HG03095 (cell line): ENCODE results near the gene PEAK1.
"Not testable (repeated sequence)": the region's sequence is repeated elsewhere in the genome, so short reads cannot be mapped to it uniquely, and the experiment has no call there.

Experiments used
- ATAC-seq: cut with Tn5 transposase; IDR thresholded peaks from one replicate; pipeline ENCODE4 v1.9.1; 2021; ENCODE audit warnings: moderate library complexity; ENCODE audit not compliant: unreplicated experiment

PEAK1 gene

DNA sequence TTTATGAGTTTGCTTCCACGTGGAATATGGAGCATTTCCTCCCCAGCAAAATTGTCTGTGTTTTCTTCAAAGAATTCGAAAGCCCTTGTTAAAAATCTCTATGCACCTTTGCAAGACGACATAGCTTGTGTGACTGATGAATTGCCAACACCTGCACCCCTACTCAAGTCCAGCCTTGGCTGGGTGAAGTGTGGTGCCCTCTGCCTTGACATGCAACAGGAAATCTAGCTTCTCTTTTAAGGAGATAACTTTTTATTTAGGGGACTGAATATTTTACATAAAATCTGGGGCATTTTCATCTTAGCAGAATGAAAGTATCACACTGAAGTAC lies 1.4 kb upstream of the PEAK1 start:
- no peak for ATAC-seq

DNA sequence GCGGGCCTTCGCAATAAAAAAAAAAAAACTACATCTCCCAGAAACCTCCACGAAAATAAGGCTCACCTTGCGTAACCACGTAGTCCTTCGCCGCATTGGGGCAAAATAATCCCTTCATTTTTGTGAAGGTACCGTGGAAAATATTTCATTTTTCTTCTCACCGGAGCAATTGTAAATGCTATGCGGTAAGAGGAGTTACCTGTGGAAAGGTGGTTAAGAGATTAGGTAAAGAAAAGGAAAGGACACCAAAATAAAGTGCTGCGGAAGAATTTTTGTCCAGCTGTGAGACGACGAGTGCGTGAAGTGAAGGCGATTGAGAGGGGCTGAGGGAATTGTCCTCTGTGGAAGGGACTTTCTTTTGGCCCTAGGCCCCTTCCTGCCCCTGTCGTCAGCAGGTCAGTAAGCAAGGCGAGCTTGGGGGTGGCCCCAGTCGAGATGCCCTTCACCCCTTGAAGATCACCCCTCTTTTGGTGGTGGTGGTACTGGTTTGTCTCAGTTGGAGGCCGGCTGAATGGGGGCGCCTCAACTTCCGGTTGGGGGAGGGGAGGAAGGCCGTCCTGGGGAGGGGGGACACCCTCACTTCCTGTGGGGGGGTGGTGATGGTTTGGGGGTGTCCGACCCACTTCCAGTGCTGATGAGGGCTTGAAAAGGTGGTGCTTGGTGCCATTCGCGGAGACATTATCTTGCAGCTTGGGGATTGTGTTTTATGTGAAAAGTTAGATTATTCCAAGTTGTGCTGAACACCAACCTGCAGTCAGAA lies 886 bp upstream of the PEAK1 start, which contains the start of gene HMG20A:
TSS of gene HMG20A (plus strand) at position 279 of the 760 bp plus-strand sequence. CDS start 37,520 bp downstream, outside the sequence.
- peak; percentile 38 for ATAC-seq

DNA sequence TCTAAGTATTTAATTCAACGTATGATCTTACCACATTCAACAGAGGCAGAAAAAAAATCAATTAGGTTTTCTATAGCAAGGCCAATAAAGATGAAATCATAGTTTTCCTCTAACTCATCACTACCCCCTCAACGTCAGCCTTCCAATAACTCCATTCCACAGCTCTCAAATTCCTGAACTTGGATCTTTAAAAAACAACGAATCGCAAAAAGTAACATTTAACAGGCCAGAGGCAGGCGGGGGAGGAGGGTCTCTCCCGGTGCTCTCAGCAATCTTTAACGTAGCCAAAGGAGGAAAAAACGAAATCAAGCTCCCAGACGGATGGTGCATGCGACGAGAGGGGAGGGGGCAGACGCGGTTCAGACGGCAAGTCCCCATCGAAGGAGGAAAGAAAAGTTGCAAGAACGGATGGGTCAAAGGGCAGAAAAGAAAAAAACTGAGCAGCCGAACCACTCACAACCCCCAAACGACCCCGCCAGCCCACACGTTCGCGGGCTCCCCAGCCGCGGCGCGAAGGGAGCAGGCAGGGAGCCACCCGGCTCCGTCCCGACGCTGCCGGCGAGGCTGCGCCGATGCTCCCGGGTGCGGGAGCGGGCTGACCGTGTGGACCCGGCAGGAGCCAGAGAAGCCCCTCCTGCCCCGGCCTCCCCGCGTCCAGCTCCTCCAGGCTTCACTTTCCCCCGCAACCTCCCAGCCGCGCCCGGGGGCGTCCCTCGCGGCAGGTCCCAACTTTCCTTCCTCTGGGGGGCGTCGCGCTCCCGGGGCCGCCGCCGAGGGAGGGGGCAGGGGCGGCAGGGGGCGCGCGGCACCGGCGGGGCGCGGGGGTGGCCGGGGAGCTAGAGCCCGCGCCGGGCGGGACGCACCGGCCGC lies 703 bp downstream of the PEAK1 start:
- no peak for ATAC-seq

DNA sequence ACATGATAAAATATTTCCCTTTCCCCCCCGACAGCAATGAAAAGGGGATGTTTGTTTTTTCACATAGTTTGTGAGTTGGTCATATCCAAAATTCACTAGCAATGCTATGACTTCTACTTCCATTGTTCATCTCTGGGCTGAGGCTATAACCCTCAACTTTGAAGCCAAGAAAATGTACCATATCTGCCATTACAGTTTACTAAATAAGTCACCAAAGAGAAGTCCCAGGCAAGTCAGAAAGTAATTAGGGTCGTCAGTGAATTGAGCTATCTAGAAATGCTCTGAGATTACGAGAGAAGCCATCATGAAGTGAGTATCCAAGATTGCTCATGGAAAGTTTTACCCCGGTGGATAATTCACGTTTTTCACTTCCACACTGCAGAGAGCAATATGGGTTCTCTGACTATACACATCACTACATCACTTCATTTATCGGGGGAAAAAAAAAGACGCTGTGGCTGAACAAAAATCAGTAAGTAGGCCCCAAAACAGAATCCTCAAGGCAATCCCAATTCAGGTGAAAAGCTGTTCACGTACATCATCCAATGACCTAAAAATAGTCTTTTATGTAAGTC lies 1.4 kb downstream of the PEAK1 start:
- ATAC-seq: no peak

DNA sequence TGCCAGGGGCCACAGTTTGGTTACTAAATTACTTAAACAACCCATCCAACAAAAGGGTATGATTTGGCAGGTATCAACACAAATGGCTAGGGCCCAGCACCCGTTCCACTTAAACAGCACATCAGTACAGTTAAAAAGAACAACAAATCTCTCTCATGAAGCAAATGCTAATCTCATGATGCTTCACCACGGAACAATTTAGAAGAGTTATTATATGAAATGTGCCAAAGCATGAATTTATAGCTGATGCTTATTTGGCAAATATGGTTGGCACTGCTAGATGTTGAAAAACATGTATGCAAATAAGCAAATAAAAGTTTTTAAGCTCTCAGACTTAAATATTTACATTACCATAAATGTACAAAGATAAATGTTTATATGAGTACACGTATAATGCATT lies 2.3 kb downstream of the PEAK1 start:
- ATAC-seq: no peak

DNA sequence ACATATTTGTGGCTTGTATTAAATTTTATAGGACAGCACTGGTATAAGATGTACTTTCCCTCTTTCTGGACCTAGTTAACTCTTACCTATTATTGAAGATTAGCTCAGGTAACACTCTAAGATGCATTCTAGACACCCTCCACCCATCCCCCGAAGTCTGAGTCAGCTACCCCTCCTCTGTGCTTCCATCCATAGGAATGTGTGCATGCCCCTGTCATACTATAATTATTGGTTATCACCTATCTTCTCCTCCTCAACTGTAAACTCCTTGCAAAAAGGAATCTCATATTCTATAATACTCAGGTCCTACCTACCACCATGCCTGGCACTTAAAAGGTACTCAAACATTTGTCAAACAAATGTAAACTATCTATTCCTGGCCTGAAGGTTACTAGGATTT lies 3.0 kb downstream of the PEAK1 start:
- no peak for ATAC-seq

DNA sequence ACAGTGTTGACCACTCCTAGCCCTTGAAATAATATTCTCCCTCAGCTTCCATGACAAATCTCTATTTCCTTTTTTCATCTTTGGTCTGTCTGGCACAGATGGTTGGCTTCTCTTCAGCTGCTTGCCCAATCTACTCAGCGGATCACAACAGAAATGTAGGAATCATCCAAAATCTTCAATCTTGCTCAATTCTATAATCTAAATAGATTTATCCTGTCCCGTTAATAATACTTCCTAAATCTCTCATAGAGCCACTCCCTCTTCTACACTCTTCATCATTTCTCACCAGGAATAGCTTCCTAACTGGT lies 3.8 kb downstream of the PEAK1 start:
- ATAC-seq: no peak

DNA sequence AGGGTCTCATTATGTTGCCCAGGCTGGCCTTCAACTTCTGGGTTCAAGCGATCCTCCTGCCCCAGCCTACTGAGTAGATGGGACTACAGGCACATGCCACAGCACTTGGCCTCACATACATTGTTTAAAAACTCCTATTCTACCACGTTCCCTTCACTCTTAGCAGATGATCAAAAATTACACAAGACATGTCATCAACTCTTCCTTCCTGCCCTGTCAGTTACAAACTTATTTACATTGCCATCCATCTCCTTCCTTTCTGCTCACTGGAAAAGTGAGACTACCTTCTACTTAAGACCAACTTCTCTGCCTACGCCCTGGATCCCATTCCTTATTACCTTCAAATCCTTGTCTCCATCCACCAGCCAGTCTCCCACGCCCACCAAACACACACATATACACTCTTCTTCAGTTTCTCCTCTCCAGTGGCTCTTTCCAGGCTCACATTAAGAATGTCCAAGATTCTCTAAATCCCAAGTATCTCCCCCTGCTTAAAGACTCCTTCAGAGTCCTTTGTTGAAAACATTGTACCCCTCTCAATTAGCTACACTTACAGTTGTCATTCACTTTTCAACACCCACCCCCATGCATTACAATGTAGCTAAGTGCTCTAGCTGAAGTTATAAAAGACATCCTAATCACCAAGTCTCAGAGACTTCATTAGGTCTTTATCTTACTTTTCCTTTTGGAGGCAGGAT lies 4.3 kb downstream of the PEAK1 start:
- ATAC-seq: no peak

DNA sequence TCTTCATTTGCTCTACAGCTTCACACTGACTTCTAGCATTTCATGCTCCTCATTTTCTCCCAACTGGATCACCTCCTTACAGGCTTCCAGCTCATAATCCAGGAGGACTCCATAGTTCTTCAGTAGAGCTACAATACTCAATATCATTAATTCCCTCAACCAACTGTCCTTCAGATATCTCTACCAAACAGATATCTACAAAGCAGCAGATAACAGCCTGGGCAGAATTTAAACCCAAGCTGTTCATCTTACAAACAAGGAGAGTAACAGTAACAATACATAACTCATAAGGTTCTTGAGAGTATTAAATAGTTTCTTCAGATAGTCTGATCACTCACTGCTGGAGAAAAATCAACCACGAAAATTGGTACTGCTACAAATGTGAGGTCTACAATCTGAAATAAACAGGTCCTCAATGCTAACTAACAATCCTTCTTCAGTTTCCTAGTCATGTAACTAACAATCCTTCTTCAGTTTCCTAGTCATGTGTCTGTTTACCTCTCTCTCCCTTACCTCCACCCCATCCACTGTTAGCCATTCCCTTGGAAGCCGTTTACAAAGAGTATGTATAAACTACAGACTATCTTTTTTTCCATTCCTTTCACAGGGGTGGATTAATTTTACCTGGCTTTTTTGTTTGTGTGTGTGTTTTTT lies 5.0 kb downstream of the PEAK1 start:
- no peak for ATAC-seq

DNA sequence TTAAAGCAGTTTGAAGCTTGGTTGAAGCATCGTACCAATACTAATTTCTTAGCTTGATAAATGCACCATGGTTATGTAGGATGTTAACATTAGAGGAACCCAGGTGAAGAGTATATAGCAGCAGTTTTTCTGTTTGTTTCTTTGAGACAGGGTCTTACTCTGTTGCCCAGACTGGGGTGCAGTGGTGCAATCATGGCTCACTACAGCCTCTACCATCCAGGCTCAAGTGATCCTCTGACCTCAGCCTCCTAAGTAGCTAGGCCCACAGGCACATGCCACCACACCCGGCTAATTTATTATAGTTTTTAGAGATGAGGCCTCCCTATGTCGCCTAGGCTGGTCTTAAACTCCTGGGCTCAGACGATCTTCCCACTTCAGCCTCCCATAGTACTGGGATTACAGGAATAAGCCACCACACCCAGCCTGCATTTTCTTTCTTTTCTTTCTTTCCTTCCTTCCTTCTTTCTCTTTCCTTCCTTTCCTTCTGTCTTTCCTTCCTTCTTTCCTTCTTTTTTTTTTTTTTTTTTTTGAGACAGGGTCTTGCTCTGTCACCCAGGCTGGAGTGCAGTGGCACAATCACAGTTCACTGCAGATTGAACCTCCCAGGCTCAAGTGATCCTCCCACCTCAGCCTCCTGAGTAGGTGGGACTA lies 6.1 kb downstream of the PEAK1 start:
- no peak for ATAC-seq

DNA sequence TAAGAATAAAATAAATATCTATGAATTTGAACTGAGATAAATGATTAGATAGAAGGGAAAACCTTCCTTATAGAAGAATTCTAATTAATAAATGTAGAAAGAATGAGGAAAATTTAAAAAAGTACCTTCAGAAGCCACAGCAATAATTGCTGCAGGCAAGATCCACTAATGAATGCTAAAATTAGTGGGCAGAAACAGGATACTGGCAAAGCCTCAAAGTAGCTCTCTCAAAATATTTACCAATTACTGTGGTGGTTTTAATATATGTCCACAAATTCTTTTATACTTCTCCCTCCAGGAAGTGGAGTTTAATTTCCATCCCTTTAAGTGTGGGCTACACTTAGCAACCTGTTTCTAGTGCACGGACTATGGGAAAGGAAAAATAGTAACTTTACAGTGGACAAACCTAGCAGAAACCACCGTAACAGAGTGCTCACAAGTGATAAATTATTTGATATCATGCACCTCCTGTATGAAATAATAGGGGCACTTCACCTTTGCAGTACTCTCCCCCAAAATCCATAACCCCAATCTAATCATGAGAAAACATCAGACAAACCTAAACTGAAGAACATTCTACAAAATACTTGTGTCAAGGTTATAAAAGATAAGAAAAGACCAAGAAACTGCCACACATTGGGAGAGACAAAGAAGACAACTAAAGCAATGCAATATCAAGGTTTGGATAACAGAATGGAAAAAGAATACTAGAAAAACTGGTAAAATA lies 6.8 kb downstream of the PEAK1 start:
- ATAC-seq: no peak

DNA sequence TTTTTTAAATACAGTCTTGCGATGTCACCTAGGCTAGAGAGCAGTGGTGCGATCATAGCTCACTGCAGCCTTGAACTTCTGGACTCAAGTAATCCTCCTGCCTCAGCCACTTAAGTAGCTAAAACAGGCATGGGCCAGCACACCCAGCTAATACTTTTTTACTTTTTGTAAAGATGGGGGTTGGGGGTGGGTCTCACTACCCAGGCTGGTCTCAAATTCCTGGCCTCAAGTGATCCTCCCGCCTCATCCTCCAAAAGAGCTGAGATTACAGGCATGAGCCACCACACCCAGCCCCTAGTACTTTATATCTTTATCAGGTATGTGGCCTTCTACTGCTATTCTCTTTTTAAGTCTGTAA lies 8.3 kb downstream of the PEAK1 start:
- no peak for ATAC-seq

DNA sequence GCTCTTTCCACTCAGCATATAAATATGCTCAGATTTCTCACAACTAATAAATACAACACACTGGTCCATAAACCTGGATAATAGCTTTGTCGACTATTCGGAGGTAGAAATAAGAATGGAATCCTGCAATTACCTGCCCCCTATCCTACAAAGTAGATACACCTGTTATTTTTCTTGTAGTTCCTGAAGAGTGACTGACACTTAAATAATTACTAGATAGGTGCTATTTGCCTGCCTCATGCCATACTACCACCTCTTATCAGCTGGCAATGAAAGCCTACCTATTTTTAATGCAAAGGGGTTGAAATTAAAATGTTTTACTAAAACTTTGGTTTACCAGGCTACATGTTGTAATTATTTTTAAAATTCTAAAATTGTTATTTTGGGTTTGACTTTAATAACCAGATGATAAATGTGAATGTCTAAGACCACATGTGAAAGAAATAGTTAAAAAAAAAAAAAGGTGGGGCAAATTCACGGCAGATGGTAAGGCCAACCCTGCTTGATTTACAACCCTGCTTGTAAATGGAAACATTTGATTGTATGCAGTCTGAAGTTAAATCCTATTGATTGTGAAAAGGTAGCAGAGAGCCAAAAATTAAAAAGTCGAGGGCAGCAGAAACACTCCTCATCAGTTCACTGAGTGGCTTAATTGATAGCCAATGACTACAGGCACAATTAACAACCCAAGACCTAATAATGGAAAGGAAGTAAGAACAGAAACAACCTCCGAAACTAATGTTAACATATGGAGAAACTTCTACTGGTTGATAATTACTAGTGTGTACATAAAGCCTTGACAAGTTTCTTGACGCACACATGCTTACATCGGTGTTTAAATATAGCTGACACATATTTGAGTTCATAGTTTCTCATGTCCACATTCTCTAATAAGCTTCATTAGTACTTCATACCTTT lies 8.9 kb downstream of the PEAK1 start:
- ATAC-seq: no peak

DNA sequence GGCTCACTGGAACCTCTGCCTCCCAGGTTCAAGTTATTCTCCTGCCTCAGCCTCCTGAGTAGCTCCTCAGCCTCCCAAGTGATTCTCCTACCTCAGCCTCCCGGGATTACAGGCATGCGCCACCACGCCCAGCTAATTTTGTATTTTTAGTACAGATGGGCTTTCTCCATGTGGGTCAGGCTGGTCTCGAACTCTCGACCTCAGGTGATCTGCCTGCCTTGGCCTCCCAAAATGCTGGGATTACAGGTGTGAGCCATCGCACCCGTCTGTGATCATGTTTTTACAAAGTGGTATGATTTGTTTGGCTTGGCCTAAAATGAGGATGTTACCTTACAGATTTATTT lies 9.8 kb downstream of the PEAK1 start:
- ATAC-seq: not testable (repeated sequence)

DNA sequence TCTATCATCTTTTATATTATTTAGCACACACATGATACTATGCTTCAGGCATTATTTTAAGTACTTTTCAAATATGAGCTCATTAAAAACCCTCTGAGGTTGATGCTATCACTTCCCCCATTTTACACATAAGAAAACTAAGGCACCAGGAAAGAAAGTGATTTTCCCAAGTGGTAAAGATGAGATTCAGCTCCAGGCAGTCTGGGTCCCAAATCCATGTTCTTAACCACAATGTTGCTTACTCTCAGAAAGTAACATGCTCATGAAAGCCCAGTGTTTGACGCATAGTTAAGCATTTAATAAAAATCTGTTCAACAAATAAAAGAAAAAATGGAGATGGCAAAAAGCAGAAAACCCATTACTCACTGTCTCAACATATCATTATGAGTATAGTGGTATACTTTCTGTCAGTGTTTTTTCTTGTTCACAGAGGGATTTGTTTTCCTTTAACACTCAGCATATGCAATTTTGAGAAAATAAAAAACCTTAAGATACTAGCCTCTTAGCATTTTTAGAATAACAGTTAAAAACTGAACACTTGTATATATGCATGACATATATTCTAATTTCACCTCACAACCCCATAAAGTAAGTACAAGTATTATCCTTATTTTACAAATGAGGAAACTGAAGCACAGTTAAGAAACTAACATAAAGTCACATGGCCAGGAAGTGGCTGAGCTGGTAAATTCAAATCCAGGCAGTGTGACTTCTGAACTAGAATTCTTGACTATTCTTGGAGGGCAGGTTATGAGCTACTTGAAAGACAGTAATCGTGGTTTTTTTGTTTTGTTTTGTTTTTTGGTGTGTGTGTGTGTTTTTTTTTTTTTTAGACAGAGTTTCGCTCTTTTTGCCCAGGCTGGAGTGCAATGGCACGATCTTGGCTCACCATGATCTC lies 10.4 kb downstream of the PEAK1 start:
- peak; percentile 63 for ATAC-seq

DNA sequence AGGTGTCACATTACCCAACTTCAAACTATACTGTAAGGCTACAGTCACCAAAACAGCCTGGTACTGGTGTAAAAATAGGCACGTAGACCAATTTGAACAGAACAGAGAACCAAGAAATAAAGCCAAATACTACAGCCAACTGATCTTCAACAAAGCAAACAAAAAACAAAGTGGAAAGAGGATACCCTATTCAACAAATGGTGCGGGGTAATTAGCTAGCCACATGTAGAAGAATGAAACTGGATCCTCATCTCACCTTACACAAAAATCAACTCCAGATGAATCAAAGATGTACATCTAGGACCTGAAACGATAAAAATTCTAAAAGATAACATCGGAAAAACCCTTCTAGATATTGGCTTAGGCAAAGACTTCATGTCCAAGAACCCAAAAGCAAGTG lies 13.1 kb downstream of the PEAK1 start:
- no peak for ATAC-seq

DNA sequence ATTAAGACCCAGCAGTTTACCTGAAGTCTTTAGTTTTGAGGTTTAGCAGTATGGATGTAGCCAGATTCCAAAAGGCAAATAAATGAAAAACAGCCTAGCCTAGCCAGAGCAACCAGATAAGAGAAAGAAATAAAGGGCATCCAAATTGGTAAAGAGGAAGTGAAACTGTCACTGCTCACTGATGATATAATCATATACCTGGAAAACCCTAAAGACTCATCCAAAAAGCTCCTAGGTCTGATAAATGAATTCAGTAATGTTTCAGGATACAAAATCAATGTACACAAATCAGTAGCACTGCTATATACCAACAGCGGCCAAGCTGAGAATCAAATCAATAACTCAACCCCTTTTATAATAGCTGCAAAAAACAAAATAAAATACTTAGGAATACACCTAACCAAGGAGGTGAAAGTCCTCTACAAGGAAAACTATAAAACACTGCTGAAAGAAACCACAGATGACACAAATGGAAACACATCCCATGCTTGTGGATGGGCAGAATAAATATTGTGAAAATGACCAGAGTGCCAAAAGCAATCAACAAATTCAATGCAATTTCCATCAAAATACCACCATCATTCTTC lies 13.6 kb downstream of the PEAK1 start:
- not testable (repeated sequence) for ATAC-seq
